Mammary epithelial cell (primary cell): ENCODE results near the gene KAZN.

Experiments
- EZH2 ChIP-seq: IDR thresholded peaks from 2 replicates; pipeline ENCODE4 v1.6.1; 2012; ENCODE audit warnings: low read length, inconsistent platforms, borderline replicate concordance
- TF ChIP-seq, protein P1 (sequence below), 2 donors: IDR thresholded peaks in 1 of 2; conservative IDR thresholded peaks in 1 of 2; 2 replicates each; pipeline ENCODE4 v1.5.1; 2011 to 2012; ENCODE audit warnings: inconsistent platforms in 2 of 2, low read length in 2 of 2, mild to moderate bottlenecking in 2 of 2, control low read depth in 1 of 2, low read depth in 1 of 2; ENCODE audit not compliant: insufficient read depth in 1 of 2; ENCODE audit errors: extremely low read depth in 1 of 2

DNA sequence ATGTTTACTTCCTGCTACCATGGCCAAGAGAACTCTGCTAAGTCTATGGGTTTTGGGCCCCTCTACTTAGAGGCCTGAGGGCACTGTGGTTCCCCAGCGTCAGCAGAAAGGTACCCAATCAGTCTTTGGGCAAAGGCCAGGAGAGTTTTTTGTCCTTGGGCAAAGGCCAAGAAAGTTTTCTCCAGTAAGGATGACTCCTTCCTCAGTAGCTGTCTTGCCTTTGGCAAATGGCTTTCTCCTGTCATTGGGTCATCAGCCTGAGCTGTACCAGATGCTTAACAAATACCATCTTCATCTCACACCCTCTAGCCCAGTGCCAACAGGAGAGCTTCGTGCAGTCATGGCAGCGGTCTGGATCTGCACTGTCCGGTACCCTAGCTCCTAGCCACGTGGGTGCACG, 355.7 kb downstream of the KAZN start:
- TF ChIP-seq, protein P1, sequence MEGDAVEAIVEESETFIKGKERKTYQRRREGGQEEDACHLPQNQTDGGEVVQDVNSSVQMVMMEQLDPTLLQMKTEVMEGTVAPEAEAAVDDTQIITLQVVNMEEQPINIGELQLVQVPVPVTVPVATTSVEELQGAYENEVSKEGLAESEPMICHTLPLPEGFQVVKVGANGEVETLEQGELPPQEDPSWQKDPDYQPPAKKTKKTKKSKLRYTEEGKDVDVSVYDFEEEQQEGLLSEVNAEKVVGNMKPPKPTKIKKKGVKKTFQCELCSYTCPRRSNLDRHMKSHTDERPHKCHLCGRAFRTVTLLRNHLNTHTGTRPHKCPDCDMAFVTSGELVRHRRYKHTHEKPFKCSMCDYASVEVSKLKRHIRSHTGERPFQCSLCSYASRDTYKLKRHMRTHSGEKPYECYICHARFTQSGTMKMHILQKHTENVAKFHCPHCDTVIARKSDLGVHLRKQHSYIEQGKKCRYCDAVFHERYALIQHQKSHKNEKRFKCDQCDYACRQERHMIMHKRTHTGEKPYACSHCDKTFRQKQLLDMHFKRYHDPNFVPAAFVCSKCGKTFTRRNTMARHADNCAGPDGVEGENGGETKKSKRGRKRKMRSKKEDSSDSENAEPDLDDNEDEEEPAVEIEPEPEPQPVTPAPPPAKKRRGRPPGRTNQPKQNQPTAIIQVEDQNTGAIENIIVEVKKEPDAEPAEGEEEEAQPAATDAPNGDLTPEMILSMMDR (conservative IDR thresholded peaks at IDR 0.05 in 1 of 2, IDR thresholded peaks at IDR 0.05 in 1 of 2; ENCODE audit: extremely low read depth in 1 of 2, insufficient read depth in 1 of 2, low read depth in 1 of 2, low read length in 2 of 2) = no peak
- no peak for TF ChIP-seq EZH2
